ENCODE data around the gene ZBED1.
"Not testable (repeated sequence)": the region's sequence is repeated elsewhere in the genome, so short reads cannot be mapped to it uniquely, and the experiment has no call there.

The ZBED1 gene

DNA sequence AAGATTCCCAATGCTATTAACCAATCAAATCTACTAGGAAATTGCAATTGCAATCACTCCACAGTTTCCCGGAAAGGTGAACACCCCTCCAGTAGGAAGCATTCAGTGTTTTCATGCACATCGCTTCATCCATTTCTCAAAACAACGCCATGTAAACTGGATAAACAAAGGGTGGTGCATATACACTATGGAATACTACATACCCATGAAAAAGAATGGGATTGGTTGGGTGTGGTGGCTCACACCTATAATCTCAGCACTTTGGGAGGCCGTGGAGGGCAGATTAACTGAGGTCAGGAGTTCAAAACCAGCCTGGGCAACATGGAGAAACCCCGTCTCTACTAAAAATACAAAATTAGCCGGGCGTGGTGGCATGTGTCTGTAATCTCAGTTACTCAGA lies 29.1 kb downstream of the ZBED1 start:
- no peak for DNase-seq

- not testable (repeated sequence) for DNase-seq
These were observed 29.6 kb downstream of the ZBED1 start for GRCh38 chrX:2471126-2471525.

DNA sequence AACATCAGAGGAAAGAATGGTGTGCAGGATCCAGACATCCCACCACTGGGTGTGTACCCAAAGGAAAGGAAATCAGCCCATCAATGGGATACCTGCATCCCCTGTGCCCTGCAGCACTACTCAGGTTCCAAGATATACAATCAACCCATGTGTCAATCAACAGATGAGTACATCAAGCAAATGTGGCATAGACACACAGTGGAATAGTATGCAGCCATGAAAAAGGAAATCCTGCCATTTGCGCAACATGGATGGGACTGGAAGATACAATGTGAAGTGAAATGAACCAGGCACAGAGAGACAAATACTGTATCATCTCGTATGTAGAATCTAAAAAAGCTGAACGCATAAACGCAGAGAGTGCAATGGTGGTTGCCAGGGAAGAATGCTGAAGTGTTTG lies 30.9 kb downstream of the ZBED1 start:
- DNase-seq, result not testable (repeated sequence)

- DNase-seq, result no peak
These were observed 31.5 kb downstream of the ZBED1 start for GRCh38 chrX:2469196-2469685.

DNA sequence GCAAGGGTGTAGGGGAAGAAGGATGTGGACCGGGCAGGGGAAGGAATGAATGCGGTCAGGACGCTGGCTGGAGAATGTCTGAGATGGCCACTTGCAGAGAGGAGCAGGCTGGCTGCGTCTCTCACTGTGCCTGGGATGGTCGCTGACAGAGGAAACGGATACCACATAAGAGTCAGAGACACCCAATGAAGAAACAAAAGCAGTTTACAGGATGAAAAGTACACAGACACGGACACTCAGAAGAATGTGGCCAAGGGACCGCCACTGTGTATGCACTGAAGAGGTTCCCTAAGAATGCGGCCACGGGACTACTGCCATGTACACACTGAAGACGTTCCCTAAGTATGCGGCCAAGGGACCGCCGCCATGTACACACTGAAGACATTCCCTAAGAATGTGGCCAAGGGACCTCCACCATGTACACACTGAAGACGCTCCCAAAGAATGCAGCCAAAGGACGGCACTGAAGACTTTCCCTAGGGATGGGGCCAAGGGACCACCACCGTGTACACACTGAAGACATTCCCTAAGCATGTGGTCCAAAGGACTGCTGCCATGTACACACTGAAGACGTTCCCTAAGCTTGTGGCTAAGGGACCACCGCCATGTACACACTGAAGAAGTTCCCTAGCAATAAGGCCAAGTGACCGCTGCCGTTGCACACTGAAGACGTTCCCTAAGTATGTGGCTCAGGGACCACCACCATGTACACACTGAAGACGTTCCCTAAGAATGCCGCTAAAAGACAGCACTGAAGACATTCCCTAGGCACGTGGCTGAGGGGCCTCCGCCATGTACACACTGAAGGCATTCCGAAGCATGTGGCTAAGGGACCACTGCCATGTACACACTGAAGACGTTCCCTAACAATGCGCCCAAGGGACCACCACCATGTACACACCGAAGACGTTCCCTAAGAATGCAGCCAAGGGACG lies 32.2 kb downstream of the ZBED1 start:
- no peak for DNase-seq

DNA sequence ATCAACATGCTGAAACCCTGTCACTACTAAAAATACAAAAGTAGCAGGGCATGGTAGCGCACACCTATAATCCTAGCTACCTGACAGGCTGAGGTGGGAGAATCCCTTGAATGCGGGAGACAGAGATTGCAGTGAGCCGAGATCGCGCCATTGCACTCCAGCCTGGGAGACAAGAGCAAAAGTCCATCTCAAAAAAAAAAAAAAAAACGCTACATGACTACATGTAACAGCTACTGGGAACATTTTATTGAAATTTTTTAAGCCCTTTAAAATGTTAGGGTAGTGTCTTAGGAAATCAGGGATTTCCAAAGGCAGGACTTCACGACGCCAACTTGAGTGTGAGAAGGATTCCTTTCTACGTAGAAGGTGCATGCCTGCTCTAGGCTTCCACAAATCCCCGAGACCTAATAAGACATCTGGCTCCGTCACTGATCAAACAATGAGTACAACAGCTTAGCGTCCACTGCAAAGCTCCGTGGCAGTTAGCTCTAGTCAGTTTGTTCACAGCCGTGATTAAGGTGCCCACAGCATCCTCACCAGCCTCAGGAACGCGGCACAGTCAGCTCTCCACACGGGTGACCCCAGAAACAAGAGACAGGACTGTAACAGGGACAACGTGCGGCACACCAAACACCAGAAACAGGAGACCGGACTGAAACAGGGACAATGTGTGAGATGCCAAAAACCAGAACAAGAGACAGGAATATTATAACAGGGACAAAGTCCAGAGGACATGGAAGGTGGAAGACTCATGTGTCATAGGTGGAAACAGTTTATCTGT lies 33.7 kb downstream of the ZBED1 start:
- no peak for DNase-seq

- no peak for DNase-seq
These were observed 36.1 kb downstream of the ZBED1 start for GRCh38 chrX:2464677-2465166.

GRCh38 chrX:2463973-2464676 lies 36.7 kb downstream of the ZBED1 start:
- DNase-seq, result no peak

DNA sequence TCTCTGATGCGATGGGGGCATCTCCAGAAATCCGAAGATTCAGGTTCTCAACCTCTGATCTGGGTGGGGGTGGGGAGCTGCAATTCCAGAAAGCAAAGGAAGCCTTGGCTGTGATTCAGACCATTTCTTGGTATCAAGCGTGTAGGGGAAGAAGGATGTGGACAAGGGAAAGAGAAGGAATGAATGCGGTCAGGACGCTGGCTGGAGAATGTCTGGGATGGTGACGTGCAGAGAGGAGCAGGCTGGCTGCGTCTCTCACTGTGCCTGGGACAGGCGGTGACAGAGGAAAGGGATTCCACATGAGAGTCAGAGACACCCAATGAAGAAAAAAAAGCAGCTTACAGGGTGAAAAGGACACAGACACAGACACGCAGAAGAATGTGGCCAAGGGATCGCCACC lies 37.3 kb downstream of the ZBED1 start:
- not testable (repeated sequence) for DNase-seq

DNA sequence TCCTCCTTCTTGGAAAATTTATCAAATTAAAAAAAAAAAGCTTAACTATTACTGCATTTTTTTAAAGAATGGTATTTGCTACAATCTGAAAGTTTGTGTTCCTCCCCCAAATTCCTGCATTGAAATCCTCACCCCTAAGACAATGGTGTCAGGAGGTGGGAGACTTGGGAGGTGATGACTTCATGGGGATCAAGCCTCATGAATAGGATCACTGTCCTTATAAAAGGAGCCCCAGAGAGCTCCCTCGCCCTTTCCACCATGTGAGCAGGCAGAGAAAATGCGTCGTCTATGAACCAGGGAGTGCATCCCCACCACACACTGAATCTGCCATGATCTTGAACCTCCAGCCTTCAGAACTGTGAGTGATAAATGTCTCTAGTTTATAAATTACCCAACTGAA lies 38.0 kb downstream of the ZBED1 start:
- no peak for DNase-seq

- no peak for DNase-seq
These were observed 38.7 kb downstream of the ZBED1 start for GRCh38 chrX:2462074-2462473.

GRCh38 chrX:2461711-2462016 lies 39.1 kb downstream of the ZBED1 start:
- DNase-seq, result no peak

DNA sequence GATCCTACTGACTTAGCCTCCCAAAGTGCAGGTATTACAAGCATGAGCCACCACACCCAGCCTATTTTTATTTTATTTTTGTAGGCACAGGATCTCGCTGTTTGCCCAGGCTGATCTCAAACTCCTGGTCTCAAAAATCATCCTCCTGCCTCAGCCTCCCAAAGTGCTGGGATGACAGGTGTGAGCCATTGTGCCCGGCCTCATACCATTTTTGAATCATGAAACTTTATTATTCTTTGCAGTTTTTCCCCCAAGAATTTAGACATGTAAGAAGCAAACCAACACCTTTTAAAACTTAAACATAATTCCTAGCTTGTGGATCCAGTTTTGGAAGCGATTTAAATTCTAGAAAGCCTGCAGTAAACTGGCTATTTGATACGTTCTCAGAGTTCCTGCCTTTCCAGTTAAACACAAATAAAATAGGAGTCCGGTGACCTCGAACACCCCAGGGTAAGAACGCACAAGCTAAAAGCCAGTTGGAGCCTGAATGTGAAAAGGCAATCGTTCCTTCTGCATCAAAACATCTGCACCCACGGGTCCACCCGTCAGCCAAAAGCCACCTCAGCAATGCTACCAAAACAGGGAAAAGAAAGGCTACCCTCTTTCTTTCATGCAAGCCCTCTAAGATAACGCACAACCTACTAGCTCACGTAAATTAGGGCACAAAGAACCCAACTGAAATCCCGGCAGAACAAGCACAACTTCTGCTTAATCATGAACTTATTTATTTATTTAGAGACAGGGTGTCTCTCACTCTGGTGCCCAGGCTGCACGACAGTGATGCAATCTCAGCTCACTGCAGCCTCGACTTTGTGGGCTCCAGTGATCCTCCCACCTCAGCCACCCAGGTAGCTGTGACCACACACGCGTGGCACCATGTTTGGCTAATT lies 39.7 kb downstream of the ZBED1 start:
- DNase-seq, result not testable (repeated sequence)

GRCh38 chrX:2460048-2460447 lies 40.7 kb downstream of the ZBED1 start:
- not testable (repeated sequence) for DNase-seq

- DNase-seq, result no peak
These were observed 42.5 kb downstream of the ZBED1 start for GRCh38 chrX:2458309-2458708.

- no peak for DNase-seq
These were observed 43.3 kb downstream of the ZBED1 start for GRCh38 chrX:2457289-2458133.

- not testable (repeated sequence) for DNase-seq
These were observed 44.7 kb downstream of the ZBED1 start for GRCh38 chrX:2456091-2456490.

GRCh38 chrX:2454620-2455019 lies 46.2 kb downstream of the ZBED1 start:
- not testable (repeated sequence) for DNase-seq

DNA sequence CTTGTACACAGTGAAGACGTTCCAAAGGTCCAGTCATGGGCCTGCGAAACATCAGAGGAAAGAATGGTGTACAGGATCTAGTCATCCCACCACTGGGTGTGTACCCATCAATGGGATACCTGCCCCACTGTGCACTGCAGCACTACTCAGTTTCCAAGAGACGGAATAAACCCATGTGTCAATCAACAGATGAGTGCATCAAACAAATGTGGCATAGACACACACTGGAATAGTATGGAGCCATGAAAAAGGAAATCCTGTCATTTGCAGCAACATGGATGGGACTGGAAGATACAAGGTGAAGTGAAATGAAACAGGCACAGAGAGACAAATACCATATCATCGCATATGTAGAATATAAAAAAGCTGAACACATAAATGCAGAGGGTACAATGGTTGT lies 48.0 kb downstream of the ZBED1 start:
- no peak for DNase-seq

DNA sequence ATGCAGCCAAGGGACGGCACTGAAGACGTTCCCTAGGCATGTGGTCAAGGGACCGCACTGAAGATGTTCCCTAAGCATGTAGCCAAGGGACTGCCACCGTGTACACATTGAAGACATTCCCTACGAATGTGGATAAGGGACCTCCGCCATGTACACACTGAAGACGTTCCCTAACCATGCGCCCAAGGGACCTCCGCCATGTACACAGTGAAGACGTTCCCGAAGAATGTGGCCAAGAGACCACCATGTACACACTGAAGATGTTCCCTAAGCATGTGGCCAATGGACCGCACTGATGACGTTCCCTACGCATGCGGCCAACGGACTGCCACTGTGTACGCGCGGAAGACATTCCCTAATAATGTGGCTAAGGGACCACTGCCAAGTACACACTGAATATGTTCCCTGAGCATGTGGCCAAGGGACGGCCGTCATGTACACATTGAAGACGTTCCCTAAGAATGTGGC lies 48.4 kb downstream of the ZBED1 start:
- DNase-seq, result no peak

Measured in NCI-H2029 (cell line).